A673 (cell line): ENCODE measurements around the gene OSBPL3.

ENCODE experiments used
- CTCF ChIP-seq: fragments of 300-800, 200-600 bp; sonication (generic); conservative IDR thresholded peaks from 2 replicates; pipeline ENCODE4 v1.5.1; 2017; ENCODE audit warnings: low read depth, mild to moderate bottlenecking, antibody characterized with exemption, low read length, moderate library complexity, mixed read lengths
- EZH2 ChIP-seq: fragments of 200-600 bp; sonication (generic); IDR thresholded peaks from 2 replicates; pipeline ENCODE4 v1.6.1; 2017; ENCODE audit warnings: borderline replicate concordance, low read depth, mild to moderate bottlenecking, mixed read lengths, antibody characterized with exemption, low read length; ENCODE audit not compliant: poor library complexity, severe bottlenecking

- TF ChIP-seq CTCF = no peak
- TF ChIP-seq EZH2 = no peak
These were observed 228.5 kb downstream of the OSBPL3 start for GRCh38 chr7:24751484-24751883.
